ENCODE measurements around the gene ELAVL3. TPM values are rescaled to one million over a fixed set of nuclear protein-coding genes. Genes with fewer than 3 reads are reported as not detected.

The ELAVL3 gene
- total and polyA plus RNA-seq, 12 donors, result 0.11 to 5.4 (median 1.2) TPM; not detected in 3

GRCh38 chr19:11422163-11423065 lies 58.4 kb downstream of the ELAVL3 start:
- H3K27ac ChIP-seq, result peak overlapping the region in 4 of 5 donors; percentile 58 to 87 (median 80)

GRCh38 chr19:11421371-11422098 lies 59.3 kb downstream of the ELAVL3 start:
- no peaks in the 10 kb centered on the region for H3K36me3 ChIP-seq (replicated peaks in 1 of 2)
- peak overlapping the region; percentile 11 to 87 (median 78) for H3K27ac ChIP-seq
- intact Hi-C loops (cut with DNase I), result no loop called here
- peak; percentile 65 to 80 (median 72) for DNase-seq
- H3K27me3 ChIP-seq, result no peaks in the 10 kb centered on the region
- 11 to 52% (median 30%) methylated on average over 8 to 36 of the region's 36 CpGs for WGBS, 4 donors
- H3K4me1 ChIP-seq (replicated peaks in 1 of 2), result peaks cover 10 to 35% of the 10 kb centered on the region in 2 donors
- TF ChIP-seq CTCF (IDR thresholded peaks at IDR 0.05), result no peak
- peak in 1 of 2 donors; percentile 20 for TF ChIP-seq POLR2A (IDR thresholded peaks at IDR 0.05)
- H3K9me3 ChIP-seq (replicated peaks in 1 of 3), result no peaks in the 10 kb centered on the region
- H3K4me3 ChIP-seq, result peak overlapping the region in 2 of 4 donors; percentile 43 to 54

More at GRCh38 chr19:11422163-11423065, 58.4 kb downstream of the ELAVL3 start:
- Histone ChIP-seq H3K9me3 (replicated peaks in 1 of 3) (no peaks in the 10 kb centered on the region), H3K36me3 (replicated peaks in 1 of 2) (no peaks in the 10 kb centered on the region), H3K4me3 (peak overlapping the region in 1 of 4 donors; percentile 54), H3K4me1 (replicated peaks in 1 of 2) (peaks cover 10 to 35% of the 10 kb centered on the region in 2 donors), H3K27me3 (no peaks in the 10 kb centered on the region)
- WGBS, 4 donors, result 39 to 71% (median 52%) methylated on average over 15 to 56 of the region's 56 CpGs
- peak; percentile 68 to 92 (median 79) for DNase-seq
- intact Hi-C loops (cut with DNase I), result no loop called here
- TF ChIP-seq POLR2A (IDR thresholded peaks at IDR 0.05) (no peak), CTCF (IDR thresholded peaks at IDR 0.05) (no peak)

GRCh38 chr19:11420429-11421370 lies 60.1 kb downstream of the ELAVL3 start:
- H3K9me3 ChIP-seq (replicated peaks in 1 of 3), result no peaks in the 10 kb centered on the region
- peaks cover 10 to 35% of the 10 kb centered on the region in 2 donors for H3K4me1 ChIP-seq (replicated peaks in 1 of 2)
- peak overlapping the region in 4 of 5 donors; percentile 11 to 87 (median 80) for H3K27ac ChIP-seq
- H3K27me3 ChIP-seq, result no peaks in the 10 kb centered on the region
- TF ChIP-seq CTCF (IDR thresholded peaks at IDR 0.05) (no peak), POLR2A (IDR thresholded peaks at IDR 0.05) (peak in 1 of 2 donors; percentile 16)
- intact Hi-C loops (cut with DNase I), result no loop called here
- H3K4me3 ChIP-seq, result peak overlapping the region in 2 of 4 donors; percentile 43 to 54
- peak; percentile 72 to 87 (median 81) for DNase-seq
- H3K36me3 ChIP-seq (replicated peaks in 1 of 2), result no peaks in the 10 kb centered on the region
- WGBS, 4 donors, result 4 to 24% (median 6%) methylated on average over 13 to 46 of the region's 46 CpGs

Measured in adrenal gland (tissue), 12 donors.